ENCODE results near the gene DNAH12.
A peak's percentile ranks its signal among the peaks of the same experiment; 100 is the strongest.

- TF ChIP-seq CTCF (conservative IDR thresholded peaks at IDR 0.05; ENCODE audit: low read depth, low read length) (no peak), MAFK (IDR thresholded peaks at IDR 0.05; ENCODE audit: low read depth, low read length) (no peak), CHD1 (IDR thresholded peaks at IDR 0.05; ENCODE audit: low read depth, low read length) (no peak), CEBPB (IDR thresholded peaks at IDR 0.05; ENCODE audit: low read depth, low read length) (peak; percentile 79), POLR2A (IDR thresholded peaks at IDR 0.05; ENCODE audit: low read depth, low read length) (peak; percentile 48), RAD21 (IDR thresholded peaks at IDR 0.05; ENCODE audit: low read length) (no peak), MAZ (IDR thresholded peaks at IDR 0.05; ENCODE audit: borderline replicate concordance, low read depth, low read length) (no peak), FOS (IDR thresholded peaks at IDR 0.05; ENCODE audit: low read depth, low read length) (no peak)
These were observed 13.0 kb upstream of the DNAH12 start for GRCh38 chr3:57557085-57557537.

Data from IMR-90 (cell line).